H9 (cell line): ENCODE data around the gene AKT3. TPM values are rescaled to one million over a fixed set of nuclear protein-coding genes. Genes with fewer than 3 reads are reported as not detected.

Source experiments
- DNase-seq: peaks from one replicate; pipeline ENCODE4 v3.0.0-alpha.2; 2017
- H2AFZ ChIP-seq: one replicate; pipeline ENCODE4 v1.6.1; 2013; ENCODE audit warnings: mild to moderate bottlenecking, low read length, control low read depth, moderate library complexity
- H2AK5ac ChIP-seq: 2 replicates; pipeline ENCODE4 v1.6.1; 2013; ENCODE audit warnings: low read length, control low read depth, mixed read lengths; ENCODE audit not compliant: insufficient read length
- H2BK120ac ChIP-seq: one replicate; pipeline ENCODE4 v1.6.1; 2013; ENCODE audit warnings: low read depth, mild to moderate bottlenecking, low read length, control low read depth, inconsistent platforms; ENCODE audit not compliant: poor library complexity, severe bottlenecking
- H2BK12ac ChIP-seq: 2 replicates; pipeline ENCODE4 v1.6.1; 2013; ENCODE audit warnings: low read length, control low read depth, mixed read lengths, low read depth; ENCODE audit not compliant: insufficient read length
- H2BK15ac ChIP-seq: 2 replicates; pipeline ENCODE4 v1.6.1; 2013; ENCODE audit warnings: low read depth, low read length, control low read depth
- H2BK20ac ChIP-seq: one replicate; pipeline ENCODE4 v1.6.1; 2013; ENCODE audit warnings: low read depth, mild to moderate bottlenecking, low read length, control low read depth, inconsistent platforms; ENCODE audit not compliant: poor library complexity, severe bottlenecking
- H2BK5ac ChIP-seq: 2 replicates; pipeline ENCODE4 v1.6.1; 2013; ENCODE audit warnings: low read length, control low read depth, mixed read lengths; ENCODE audit not compliant: insufficient read length
- H3K14ac ChIP-seq: 2 replicates; pipeline ENCODE4 v1.6.1; 2013; ENCODE audit warnings: low read length, control low read depth; ENCODE audit not compliant: insufficient read depth
- H3K18ac ChIP-seq: 2 replicates; pipeline ENCODE4 v1.6.1; 2013; ENCODE audit warnings: low read depth, mild to moderate bottlenecking, mixed read lengths, low read length, control low read depth; ENCODE audit not compliant: insufficient read length
- H3K23ac ChIP-seq: 2 replicates; pipeline ENCODE4 v1.6.1; 2013; ENCODE audit warnings: low read length, control low read depth, mixed read lengths, low read depth; ENCODE audit not compliant: insufficient read length
- H3K23me2 ChIP-seq: 2 replicates; pipeline ENCODE4 v1.6.1; 2013; ENCODE audit warnings: low read depth, mild to moderate bottlenecking, mixed read lengths, low read length, control low read depth; ENCODE audit not compliant: insufficient read length, poor library complexity, severe bottlenecking
- H3K27ac ChIP-seq: 2 replicates; pipeline ENCODE4 v1.5.1; 2013; ENCODE audit warnings: low read length, control low read depth, mixed read lengths, low read depth; ENCODE audit not compliant: insufficient read length
- H3K27me3 ChIP-seq: 2 replicates; pipeline ENCODE4 v1.6.1; 2013; ENCODE audit warnings: low read length, control low read depth, inconsistent platforms; ENCODE audit not compliant: insufficient read depth
- H3K4ac ChIP-seq: 2 replicates; pipeline ENCODE4 v1.6.1; 2013; ENCODE audit warnings: low read depth, mild to moderate bottlenecking, control low read depth, inconsistent platforms, low read length, moderate library complexity
- H3K4me1 ChIP-seq: 2 replicates; pipeline ENCODE4 v1.6.1; 2013; ENCODE audit warnings: low read length, control low read depth, inconsistent platforms; ENCODE audit not compliant: insufficient read depth
- H3K4me2 ChIP-seq: 2 replicates; pipeline ENCODE4 v1.6.1; 2013; ENCODE audit warnings: low read length, control low read depth, mixed read lengths; ENCODE audit not compliant: insufficient read length, insufficient read depth
- H3K56ac ChIP-seq: 2 replicates; pipeline ENCODE4 v1.6.1; 2013; ENCODE audit warnings: low read depth, mild to moderate bottlenecking, mixed read lengths, low read length, control low read depth; ENCODE audit not compliant: insufficient read length
- H3K79me1 ChIP-seq: 2 replicates; pipeline ENCODE4 v1.6.1; 2013; ENCODE audit warnings: low read depth, mild to moderate bottlenecking, moderate library complexity, low read length, control low read depth, inconsistent platforms; ENCODE audit not compliant: insufficient read depth, poor library complexity, severe bottlenecking
- H3K79me2 ChIP-seq: 2 replicates; pipeline ENCODE4 v1.6.1; 2013; ENCODE audit warnings: low read length, control low read depth, inconsistent platforms; ENCODE audit not compliant: insufficient read depth
- H3K9ac ChIP-seq: 2 replicates; pipeline ENCODE4 v1.6.1; 2013; ENCODE audit warnings: low read length, control low read depth, mixed read lengths; ENCODE audit not compliant: insufficient read length; ENCODE audit errors: extremely low read depth
- H3K9me3 ChIP-seq: one replicate; pipeline ENCODE4 v1.6.1; 2013; ENCODE audit warnings: low read depth, low read length, inconsistent platforms; ENCODE audit not compliant: control insufficient read depth
- H3T11ph ChIP-seq: one replicate; pipeline ENCODE4 v1.6.1; 2013; ENCODE audit warnings: mild to moderate bottlenecking, low read length, control low read depth, inconsistent platforms
- H4K20me1 ChIP-seq: one replicate; pipeline ENCODE4 v1.6.1; 2013; ENCODE audit not compliant: control insufficient read depth, insufficient read length, insufficient read depth
- H4K5ac ChIP-seq: 2 replicates; pipeline ENCODE4 v1.6.1; 2013; ENCODE audit warnings: low read depth, mild to moderate bottlenecking, mixed read lengths, low read length, control low read depth; ENCODE audit not compliant: insufficient read length
- H4K8ac ChIP-seq: replicated peaks from 2 replicates; pipeline ENCODE4 v1.6.1; 2013; ENCODE audit warnings: low read length, control low read depth, mixed read lengths, low read depth; ENCODE audit not compliant: insufficient read length
- H4K91ac ChIP-seq: 2 replicates; pipeline ENCODE4 v1.6.1; 2013; ENCODE audit warnings: low read depth, mild to moderate bottlenecking, moderate library complexity, mixed read lengths, low read length, control low read depth; ENCODE audit not compliant: insufficient read length
- H3K27ac Mint-ChIP-seq, 3 experiments: 2 replicates in 2 of 3; 3 replicates in 1 of 3; pipeline ENCODE4 v1.8.0; 2020 to 2021; ENCODE audit warnings: mixed read lengths in 3 of 3, mild to moderate bottlenecking in 1 of 3, moderate library complexity in 1 of 3
- H3K27me3 Mint-ChIP-seq: 2 replicates; pipeline ENCODE4 v1.8.0; 2021; ENCODE audit warnings: low read depth, mild to moderate bottlenecking, moderate library complexity, mixed read lengths
- H3K36me3 Mint-ChIP-seq, 3 experiments: 2 replicates in 2 of 3; 3 replicates in 1 of 3; pipeline ENCODE4 v1.8.0; 2020 to 2021; ENCODE audit warnings: low read depth in 3 of 3, mixed read lengths in 3 of 3; ENCODE audit not compliant: insufficient read depth in 1 of 3
- H3K4me1 Mint-ChIP-seq, 2 experiments: 2 replicates each; pipeline ENCODE4 v1.8.0; 2020; ENCODE audit warnings: mixed read lengths in 2 of 2
- H3K4me3 Mint-ChIP-seq, 2 experiments: 2 replicates in 1 of 2; 3 replicates in 1 of 2; pipeline ENCODE4 v1.8.0; 2020 to 2021; ENCODE audit warnings: mild to moderate bottlenecking in 2 of 2, mixed read lengths in 2 of 2, moderate library complexity in 1 of 2
- H3K9me3 Mint-ChIP-seq, 2 experiments: 2 replicates in 1 of 2; 3 replicates in 1 of 2; pipeline ENCODE4 v1.8.0; 2020; ENCODE audit warnings: mild to moderate bottlenecking in 2 of 2, mixed read lengths in 2 of 2, moderate library complexity in 1 of 2
- CTCF ChIP-seq: fragments of 200-600 bp; sonication (generic); conservative IDR thresholded peaks from 3 replicates; pipeline ENCODE4 v1.8.0; 2021; ENCODE audit warnings: antibody characterized with exemption, mild to moderate bottlenecking
- WGBS: extraction: QIAGEN DNeasy Blood & Tissue Kit; methylation state at CpG from one replicate; pipeline ENCODE4 v1.1.7; 2013; ENCODE audit warnings: missing lambda C conversion rate, low lambda C conversion rate, mixed read lengths; ENCODE audit not compliant: insufficient read length; ENCODE audit errors: extremely low coverage; 5-methylcytosine and 5-hydroxymethylcytosine counted together
- total RNA-seq: library from RNA; stranded (reverse); gene quantifications from 2 replicates; pipeline ENCODE4 v1.2.1, GENCODE V29; 2021

AKT3 gene
- total RNA-seq, 1 experiment from 2014 or later, result 27.8 TPM

GRCh38 chr1:243547891-243548290, 302.2 kb downstream of the AKT3 start:
- H2AK5ac ChIP-seq, result no peak overlapping the region
- no peak overlapping the region for H2BK120ac ChIP-seq
- H4K5ac ChIP-seq, result no peak overlapping the region
- peaks cover 0 to 2% of the 10 kb centered on the region in 2 experiments; a peak in 2 of 5 replicates for H3K9me3 Mint-ChIP-seq
- no peak overlapping the region for H3K4me2 ChIP-seq
- peaks cover 0 to 3% (median 0%) of the 10 kb centered on the region in 3 experiments; a peak in 3 of 7 replicates for H3K36me3 Mint-ChIP-seq
- no peak overlapping the region for H4K91ac ChIP-seq
- H3K18ac ChIP-seq, result no peak overlapping the region
- DNase-seq, result no peak
- H3K9ac ChIP-seq, result no peak overlapping the region
- H3K27me3 Mint-ChIP-seq, result no peaks in the 10 kb centered on the region
- H3K56ac ChIP-seq, result no peak overlapping the region
- no peak overlapping the region for H3K4ac ChIP-seq
- no peak overlapping the region for H3K14ac ChIP-seq
- H2BK5ac ChIP-seq, result no peak overlapping the region
- H3K9me3 ChIP-seq, result no peaks in the 10 kb centered on the region
- H3K4me1 Mint-ChIP-seq, result peaks cover 4 to 7% of the 10 kb centered on the region in 2 experiments; a peak in 2 of 4 replicates
- H3K27ac Mint-ChIP-seq, result no peak overlapping the region
- H3K23me2 ChIP-seq, result no peaks in the 10 kb centered on the region
- no peak overlapping the region for H3K4me3 Mint-ChIP-seq
- H4K20me1 ChIP-seq, result no peaks in the 10 kb centered on the region
- WGBS, result no CpG with 5 or more reads among the region's 3 CpGs
- H2BK20ac ChIP-seq, result no peak overlapping the region
- no peak overlapping the region for H3K27ac ChIP-seq
- H3K27me3 ChIP-seq, result no peaks in the 10 kb centered on the region
- no peak overlapping the region for H2BK15ac ChIP-seq
- no peak overlapping the region for H3K23ac ChIP-seq
- no peaks in the 10 kb centered on the region for H3K4me1 ChIP-seq
- H3K79me1 ChIP-seq, result no peaks in the 10 kb centered on the region
- H4K8ac ChIP-seq, result no peak overlapping the region
- TF ChIP-seq CTCF, result no peak
- no peak overlapping the region for H2AFZ ChIP-seq
- no peak overlapping the region for H2BK12ac ChIP-seq
- no peaks in the 10 kb centered on the region for H3K79me2 ChIP-seq
- no peak overlapping the region for H3T11ph ChIP-seq
